ENCODE results near the gene IRX2.

Gene IRX2

DNA sequence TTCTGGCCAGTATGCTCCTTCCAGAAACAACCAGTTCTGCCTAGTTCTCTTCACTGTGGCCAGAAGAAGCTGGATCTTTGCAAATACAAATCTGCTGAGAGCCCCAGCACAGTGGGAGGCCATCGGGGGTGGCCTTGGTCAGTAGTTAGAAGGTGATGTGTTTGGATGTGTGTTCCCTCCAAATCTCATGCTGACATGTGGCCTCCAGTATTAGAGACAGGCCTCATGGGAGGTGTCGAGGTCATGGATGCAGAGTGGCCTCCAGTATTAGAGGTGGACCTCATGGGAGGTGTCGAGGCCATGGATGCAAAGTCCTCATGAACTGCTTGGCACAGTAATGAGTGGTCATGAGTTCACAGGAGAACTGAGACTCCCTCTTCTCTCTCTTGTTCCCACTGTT, 7.6 kb upstream of the IRX2 start:
- no peaks in the 10 kb centered on the region for H3K9me3 Mint-ChIP-seq
- peaks cover 93% of the 10 kb centered on the region for H3K27me3 Mint-ChIP-seq (ENCODE audit: low read depth)
- no peak overlapping the region for H3K4me3 Mint-ChIP-seq
- H3K36me3 Mint-ChIP-seq (ENCODE audit: low read depth), result no peaks in the 10 kb centered on the region
- no peak overlapping the region for H3K27ac Mint-ChIP-seq
- TF ChIP-seq, protein P1, sequence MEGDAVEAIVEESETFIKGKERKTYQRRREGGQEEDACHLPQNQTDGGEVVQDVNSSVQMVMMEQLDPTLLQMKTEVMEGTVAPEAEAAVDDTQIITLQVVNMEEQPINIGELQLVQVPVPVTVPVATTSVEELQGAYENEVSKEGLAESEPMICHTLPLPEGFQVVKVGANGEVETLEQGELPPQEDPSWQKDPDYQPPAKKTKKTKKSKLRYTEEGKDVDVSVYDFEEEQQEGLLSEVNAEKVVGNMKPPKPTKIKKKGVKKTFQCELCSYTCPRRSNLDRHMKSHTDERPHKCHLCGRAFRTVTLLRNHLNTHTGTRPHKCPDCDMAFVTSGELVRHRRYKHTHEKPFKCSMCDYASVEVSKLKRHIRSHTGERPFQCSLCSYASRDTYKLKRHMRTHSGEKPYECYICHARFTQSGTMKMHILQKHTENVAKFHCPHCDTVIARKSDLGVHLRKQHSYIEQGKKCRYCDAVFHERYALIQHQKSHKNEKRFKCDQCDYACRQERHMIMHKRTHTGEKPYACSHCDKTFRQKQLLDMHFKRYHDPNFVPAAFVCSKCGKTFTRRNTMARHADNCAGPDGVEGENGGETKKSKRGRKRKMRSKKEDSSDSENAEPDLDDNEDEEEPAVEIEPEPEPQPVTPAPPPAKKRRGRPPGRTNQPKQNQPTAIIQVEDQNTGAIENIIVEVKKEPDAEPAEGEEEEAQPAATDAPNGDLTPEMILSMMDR (IDR thresholded peaks at IDR 0.05; ENCODE audit: unreplicated experiment in 3 of 3), result no peak
- H3K4me1 Mint-ChIP-seq, result peaks cover 24% of the 10 kb centered on the region

DNA sequence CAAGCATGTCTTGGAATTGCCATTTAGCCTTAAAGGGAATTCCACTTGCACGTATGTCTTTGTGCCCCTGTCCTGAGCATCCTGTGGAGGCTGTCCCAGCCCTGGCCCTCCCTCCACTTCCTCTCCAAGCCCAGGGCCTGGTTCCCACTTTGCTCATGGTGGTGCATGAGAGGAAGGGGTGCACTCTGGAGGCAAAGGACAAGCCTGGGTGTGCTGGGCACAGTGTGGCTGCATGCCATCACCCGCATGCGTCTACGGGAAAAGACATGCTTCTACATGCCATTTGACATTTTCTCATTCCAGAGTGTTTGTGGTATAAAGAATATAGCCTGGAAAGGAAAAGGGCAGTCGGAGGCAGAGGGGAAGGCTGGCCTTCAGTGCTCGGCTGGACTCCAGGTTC, 7.2 kb upstream of the IRX2 start:
- H3K4me3 Mint-ChIP-seq, result no peak overlapping the region
- peaks cover 93% of the 10 kb centered on the region for H3K27me3 Mint-ChIP-seq (ENCODE audit: low read depth)
- H3K27ac Mint-ChIP-seq, result no peak overlapping the region
- H3K9me3 Mint-ChIP-seq, result no peaks in the 10 kb centered on the region
- no peaks in the 10 kb centered on the region for H3K36me3 Mint-ChIP-seq (ENCODE audit: low read depth)
- TF ChIP-seq, protein P1 (IDR thresholded peaks at IDR 0.05; ENCODE audit: unreplicated experiment in 3 of 3), result no peak
- peaks cover 26% of the 10 kb centered on the region for H3K4me1 Mint-ChIP-seq

DNA sequence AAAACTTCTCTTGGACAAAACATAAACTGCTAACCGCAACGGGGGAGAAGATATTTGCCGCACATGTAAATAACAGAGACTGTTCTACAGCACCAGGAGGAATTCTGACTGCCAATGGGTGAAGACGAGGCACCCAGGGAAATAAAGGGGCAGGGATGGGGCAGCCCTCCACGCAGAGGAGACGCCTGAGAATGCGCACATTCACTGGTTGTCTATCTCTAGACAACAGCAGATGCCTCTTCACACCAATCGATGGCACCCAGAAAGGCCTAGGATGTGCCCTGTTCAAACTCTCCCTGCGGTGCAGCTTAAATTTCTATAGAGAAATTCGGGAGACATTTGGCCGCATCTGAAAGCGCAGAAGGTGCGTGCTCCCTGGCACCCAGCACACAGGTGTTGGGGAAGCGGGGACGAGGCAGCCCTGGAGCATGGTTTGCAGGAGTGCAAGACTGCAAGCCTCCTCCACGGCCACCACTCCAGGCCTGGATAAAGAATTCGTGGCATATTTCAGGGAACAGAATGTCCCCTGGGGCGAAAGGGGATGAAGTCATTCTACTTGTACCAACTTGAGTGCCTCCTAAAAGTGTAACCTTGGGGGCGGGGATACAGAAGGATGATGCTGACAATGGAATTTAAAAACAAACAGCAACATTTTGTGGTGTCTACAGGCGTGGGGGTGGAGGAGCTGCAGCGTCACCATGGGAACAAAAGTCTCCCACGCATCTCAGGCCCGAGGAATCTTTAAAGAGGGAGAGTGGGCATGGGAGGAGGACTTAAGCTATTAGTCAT, 6.3 kb upstream of the IRX2 start:
- no peaks in the 10 kb centered on the region for H3K9me3 Mint-ChIP-seq
- no peaks in the 10 kb centered on the region for H3K36me3 Mint-ChIP-seq (ENCODE audit: low read depth)
- H3K27me3 Mint-ChIP-seq (ENCODE audit: low read depth), result peaks cover 93% of the 10 kb centered on the region
- H3K4me3 Mint-ChIP-seq, result peak overlapping the region; percentile 63 to 89 (median 87)
- peaks cover 31% of the 10 kb centered on the region for H3K4me1 Mint-ChIP-seq
- TF ChIP-seq, protein P1 (IDR thresholded peaks at IDR 0.05; ENCODE audit: unreplicated experiment in 3 of 3), result no peak
- no peak overlapping the region for H3K27ac Mint-ChIP-seq

DNA sequence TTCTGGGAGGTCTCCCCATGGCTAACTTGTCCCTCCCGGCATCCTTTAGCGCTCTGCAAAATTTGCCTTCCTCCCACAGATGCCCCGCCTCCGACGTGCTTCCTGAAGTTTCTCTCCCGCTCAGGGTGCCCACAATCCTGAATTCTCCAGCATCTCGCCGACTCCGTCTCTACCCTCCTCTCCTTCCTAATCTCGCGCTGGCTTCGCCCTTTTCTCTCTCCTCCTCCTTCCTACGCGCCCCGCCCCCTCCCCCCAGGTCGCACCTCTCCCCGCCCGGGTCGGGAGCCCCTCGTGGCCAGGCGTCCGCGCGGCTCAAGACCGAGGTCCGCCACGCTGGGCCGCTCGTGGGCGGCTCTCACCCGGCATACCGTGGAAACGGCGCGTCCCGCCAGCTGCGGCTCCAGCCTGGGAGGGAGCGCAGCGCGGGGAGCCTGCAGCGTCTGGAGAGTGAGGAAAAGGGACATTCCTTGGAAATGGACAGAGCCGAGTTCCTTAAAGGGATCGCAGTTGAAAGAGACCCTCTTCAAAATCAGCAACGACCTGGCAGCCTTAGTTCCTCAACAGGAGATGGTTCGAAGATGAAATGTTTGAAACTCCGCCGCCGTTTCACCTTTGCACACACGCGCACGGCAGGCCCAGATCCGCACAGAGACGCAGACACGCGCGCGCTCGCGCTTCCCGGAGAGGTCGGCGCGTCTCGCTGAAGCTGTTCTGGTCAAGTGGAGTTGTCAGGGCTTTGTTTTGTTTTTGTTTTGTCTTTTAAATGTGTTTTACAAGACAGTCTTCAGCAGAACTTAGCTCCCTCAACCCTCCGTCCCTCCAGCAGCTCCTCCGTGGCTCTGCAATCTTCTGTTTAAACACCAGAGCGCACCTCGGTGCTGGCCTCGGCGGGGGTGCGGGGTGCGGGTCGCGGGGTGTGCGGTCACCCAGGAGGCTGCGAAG, 5.0 kb upstream of the IRX2 start:
- Mint-ChIP-seq H3K4me3 (peak overlapping the region; percentile 85 to 89 (median 87)), H3K36me3 (ENCODE audit: low read depth) (no peaks in the 10 kb centered on the region), H3K27ac (peak overlapping the region in 1 of 3 experiments; percentile 55), H3K9me3 (no peaks in the 10 kb centered on the region), H3K4me1 (peaks cover 31% of the 10 kb centered on the region), H3K27me3 (ENCODE audit: low read depth) (peaks cover 93% of the 10 kb centered on the region)
- TF ChIP-seq, protein P1 (IDR thresholded peaks at IDR 0.05; ENCODE audit: unreplicated experiment in 3 of 3), result peak in 2 of 3 experiments; percentile 15 to 20

DNA sequence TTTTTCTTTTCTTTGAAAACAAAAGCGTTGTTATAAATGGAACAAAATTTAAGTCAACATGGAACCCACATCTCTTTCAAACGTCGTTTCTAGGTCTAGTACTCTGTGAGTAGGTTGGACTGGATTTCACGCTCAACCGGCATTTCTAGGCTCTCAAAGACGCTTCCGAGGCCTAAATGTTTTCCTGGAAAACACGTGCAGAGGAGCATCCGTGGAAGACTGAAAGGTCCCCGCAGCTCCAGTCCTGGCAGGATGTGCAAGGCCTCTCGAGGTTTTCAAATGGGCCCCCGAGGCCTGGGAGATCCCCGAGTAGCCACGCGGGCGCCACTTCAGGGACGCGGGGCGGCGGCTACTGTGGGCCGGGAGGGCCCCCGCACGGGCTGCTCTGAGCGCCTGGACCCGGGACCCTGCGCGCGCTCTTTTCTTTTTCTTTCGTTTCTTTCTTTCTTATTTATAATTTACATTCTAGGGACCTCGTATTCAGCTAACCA, 4.2 kb upstream of the IRX2 start:
- Mint-ChIP-seq H3K9me3 (no peaks in the 10 kb centered on the region), H3K27me3 (ENCODE audit: low read depth) (peaks cover 87% of the 10 kb centered on the region), H3K4me1 (peaks cover 31% of the 10 kb centered on the region), H3K36me3 (ENCODE audit: low read depth) (no peaks in the 10 kb centered on the region), H3K4me3 (peak overlapping the region; percentile 85 to 89 (median 87)), H3K27ac (peak overlapping the region in 1 of 3 experiments; percentile 55)
- TF ChIP-seq, protein P1 (IDR thresholded peaks at IDR 0.05; ENCODE audit: unreplicated experiment in 3 of 3), result no peak
